Stimulated activated CD8-positive, alpha-beta memory T cell treated with anti-CD3 and anti-CD28 coated beads, Interleukin-4, amount 100 ng/mL, for 4 hours (primary cell): ENCODE results near the gene FUBP3.

ENCODE experiments used
- DNase-seq, 2 donors: peaks; one replicate each; pipeline ENCODE4 v3.0.0-alpha.2; 2020; ENCODE audit warnings: low read depth in 2 of 2, low spot score in 1 of 2

FUBP3 gene

DNA sequence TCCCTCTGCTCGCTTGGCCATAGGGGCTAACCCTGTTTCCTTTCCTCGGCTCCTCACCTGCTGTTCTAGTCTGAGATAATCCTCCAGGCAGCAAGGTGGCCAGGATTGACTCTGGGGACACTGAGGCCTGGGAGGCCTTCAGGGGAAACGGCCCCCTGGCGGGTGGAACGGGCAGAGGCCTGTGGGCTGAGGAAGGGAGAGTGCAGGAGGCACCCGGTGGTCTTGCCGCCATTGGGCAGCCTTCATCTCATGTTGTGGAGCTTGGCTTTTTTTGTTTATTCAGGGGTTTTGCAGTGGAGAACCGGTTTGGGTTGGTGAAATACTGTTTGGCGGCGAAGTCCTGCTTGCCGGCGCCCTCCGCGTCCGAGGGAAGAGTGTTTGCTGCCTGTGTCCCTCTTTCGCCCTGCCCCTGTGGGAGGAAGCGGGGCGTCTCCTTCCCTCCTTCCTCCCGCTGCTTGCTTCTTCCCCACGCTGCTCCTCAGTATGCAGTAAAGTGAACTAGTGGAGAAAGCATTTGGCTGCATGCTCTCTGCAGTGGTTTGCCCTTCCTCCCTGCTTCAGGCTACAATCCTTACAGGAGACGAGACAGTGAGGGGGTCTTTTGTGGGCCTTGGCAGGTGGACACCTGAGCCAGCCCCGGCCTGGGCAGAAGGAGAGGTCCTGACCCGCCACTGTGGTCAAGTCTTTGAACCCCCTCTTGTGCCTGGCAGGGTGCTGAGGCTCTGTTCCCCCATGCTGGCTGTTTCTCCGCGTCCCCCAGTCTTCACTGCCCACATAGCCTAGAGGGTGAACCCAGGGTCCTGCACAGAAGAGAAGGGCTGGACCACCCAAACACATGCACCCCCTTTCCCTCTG is 54.2 kb downstream of the FUBP3 start:
- DNase-seq, result no peak

DNA sequence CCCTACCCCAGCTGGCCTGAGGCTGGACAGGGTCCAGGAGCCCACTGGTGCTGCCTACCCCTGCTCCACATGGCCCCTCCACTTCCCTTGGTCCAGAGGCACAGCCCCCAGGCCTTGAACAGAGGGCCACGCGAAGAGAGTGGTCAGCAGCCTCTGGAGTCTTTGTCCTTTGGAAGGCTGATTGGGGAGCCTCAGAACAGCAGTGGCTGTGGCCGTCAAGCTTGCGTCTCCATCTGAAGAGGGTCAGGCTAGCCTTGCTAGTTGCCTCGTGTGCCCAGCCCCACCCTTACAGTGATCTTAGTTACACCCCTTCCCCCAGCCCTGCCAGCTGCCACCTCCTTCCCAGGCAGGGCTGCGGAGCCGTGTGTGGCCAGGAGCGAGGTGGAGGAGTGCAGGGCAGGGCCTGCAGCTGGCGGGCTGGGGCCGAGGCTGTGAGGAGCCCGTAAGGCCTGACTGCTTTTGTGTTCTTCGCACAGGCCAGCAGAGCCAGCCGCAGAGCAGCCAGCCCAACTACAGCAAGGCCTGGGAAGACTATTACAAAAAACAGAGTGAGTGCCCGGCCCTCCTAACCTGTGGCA is 54.9 kb downstream of the FUBP3 start:
- no peak for DNase-seq

DNA sequence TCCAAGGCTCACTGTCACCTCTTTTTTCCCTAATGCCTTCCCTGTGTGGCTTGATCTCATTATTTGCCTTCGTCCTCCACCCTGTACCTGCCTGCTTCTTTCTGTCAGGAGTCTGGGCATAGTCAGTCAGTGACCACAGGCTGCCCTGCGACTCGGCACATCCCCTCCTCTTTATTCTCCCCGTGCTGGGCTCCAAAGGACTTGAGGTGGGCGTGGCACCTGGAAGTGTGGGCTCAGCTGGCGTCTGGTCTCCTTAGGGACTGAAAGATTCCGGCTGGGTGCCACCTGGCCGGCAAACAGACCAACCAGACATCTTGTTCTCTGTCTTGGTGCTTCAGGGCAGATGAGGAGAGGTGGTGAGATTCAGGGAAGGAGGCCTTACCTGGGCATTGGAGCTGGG is 55.4 kb downstream of the FUBP3 start:
- no peak for DNase-seq

DNA sequence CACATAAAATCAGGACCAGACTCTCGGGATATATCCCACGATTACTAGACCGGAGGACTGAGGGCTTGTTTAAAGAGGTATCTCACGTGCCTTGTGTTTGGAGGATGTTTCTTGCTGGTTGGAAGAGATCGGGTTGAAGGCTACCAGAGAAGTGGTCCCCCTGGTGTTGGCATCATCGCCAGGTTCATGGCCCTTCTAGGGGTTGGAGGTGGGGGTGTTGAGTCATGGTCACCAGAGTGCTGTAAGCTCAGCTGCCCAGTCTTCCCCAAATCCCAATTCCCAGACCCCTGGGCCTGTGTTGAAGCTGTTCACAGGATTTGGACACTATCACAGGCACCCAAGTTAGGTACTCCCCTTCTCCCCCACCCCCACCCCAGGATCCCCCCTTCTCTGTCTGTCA is 55.9 kb downstream of the FUBP3 start:
- no peak for DNase-seq

DNA sequence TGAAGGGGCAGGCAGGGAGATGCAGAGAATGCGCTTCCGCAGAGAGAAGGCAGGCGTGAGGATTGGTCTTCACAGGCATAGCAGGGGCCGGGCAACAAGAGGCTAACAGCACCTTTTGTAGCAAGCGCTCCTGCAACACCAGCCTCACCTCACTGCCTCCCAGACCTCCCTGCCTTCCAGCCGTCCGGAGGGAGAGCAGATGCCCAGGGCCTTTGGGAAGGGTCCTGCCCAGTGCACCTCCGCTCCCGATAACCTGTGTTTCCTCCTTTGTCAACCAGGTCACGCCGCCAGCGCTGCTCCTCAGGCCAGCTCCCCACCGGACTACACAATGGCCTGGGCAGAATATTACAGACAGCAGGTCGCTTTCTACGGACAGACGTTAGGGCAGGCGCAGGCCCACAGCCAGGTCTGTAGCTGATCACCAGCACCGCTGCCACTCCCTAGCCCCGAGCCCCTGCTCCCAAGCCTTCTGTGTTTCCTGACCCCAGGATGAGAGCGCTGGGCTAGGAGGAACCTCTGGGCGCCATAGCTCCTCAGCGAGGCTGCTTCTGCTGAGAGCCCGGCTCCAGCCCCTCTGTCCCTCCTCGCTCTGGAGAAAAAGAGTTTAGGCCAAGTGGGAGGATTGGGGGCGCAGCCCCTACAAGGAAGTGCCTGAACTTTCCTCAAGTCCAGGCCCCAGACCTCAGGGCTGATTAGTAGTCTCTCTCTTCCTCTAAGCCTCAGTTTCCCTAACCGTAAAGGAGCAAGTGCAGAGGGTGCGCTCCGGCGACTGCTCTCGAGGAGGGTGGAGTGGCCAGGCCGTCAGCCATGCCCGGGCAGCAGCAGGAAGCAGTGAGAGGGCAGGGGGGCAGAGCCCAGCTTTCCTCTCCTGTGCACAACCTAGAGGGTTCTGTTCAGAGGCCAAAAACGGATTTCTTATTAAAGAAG is 56.6 kb downstream of the FUBP3 start:
- DNase-seq, result no peak

DNA sequence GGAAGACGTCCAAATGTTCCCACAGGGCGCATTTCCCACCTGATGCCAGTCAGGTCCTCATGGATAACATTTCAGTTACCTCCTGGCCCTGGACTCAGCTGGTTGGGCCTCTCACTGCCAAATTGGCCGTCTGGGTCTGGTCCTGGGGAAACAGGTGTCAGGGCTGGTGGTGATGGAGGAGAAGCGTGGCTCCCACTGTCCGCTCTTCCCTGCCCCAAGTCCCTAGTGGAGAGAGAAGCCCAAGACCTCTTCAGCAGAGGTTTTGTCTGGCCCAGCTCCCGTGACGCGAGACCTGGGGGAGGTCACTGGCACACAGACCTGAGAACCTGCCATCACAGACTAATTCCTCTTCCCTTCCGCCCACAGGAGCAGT is 57.3 kb downstream of the FUBP3 start:
- no peak for DNase-seq

DNA sequence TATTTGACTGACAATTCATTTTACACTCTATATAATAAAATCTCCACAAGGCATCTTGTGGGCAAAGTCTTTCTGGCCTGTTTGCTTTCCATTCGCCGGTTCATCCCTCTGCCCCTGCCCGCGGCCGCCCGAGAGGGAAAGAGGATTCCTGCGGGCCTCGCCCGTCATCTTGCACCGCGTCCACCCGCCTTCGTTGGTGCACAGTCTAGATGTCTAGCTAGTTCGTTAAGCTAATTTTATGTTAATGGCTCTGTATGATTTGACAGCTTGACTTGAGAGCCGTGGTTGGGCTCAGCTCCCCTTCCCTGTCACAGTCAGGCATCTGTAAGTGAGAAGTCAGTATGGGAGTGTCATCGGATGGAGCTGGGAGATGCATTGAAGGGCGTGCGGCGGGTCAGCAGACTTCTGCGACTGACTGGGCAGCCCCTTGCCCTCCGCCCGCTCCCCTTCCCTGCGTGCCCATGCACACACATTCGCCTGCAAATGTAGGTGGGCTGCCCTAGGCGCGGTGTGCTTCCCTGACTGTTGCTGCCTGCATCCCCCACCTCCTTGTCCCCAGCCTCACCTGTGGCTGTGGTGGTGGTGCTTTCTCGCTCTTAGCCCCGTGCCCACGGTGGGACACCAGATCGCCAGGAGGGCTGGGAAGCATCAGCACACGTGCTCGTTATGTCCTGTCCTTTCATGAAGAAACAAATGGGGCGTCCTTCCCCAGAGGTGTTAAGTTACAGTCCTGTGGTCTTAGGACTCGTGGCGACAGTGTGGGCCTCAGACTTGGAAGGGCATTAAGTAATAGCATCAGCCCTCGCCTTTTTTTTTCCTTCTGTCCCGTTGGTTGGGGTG is 59.1 kb downstream of the FUBP3 start:
- DNase-seq, result no peak

DNA sequence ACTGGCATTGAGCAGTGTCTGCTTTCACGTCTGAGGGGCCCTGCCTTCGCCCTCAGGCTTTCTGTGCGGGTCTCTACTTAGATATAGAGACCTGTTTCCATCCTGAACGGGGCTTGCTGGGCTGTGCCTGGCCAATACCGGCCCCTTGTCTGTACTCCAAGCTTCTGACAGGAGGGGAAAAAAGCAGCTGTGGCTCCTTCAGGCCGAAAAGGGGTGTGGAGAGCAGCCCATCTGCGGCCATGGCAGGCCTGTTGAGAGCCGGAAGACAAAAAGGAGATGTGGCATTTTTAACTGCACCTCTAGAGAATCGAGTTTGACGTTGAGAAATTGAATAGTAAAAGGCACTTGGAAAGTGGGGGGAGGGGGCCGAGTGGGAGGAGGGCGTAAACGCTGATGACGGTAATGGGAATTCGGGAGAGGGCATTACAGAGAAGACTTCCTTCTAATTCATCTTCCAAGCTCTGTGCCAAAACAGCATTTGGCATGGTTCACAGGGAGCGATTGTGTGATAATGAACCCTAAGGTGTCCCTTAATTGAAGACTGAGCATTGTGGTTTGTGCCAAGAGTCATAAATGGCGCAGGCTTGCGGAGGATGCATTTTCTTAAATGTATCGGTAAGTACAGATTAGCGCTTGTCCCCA is 59.9 kb downstream of the FUBP3 start:
- DNase-seq, result no peak

DNA sequence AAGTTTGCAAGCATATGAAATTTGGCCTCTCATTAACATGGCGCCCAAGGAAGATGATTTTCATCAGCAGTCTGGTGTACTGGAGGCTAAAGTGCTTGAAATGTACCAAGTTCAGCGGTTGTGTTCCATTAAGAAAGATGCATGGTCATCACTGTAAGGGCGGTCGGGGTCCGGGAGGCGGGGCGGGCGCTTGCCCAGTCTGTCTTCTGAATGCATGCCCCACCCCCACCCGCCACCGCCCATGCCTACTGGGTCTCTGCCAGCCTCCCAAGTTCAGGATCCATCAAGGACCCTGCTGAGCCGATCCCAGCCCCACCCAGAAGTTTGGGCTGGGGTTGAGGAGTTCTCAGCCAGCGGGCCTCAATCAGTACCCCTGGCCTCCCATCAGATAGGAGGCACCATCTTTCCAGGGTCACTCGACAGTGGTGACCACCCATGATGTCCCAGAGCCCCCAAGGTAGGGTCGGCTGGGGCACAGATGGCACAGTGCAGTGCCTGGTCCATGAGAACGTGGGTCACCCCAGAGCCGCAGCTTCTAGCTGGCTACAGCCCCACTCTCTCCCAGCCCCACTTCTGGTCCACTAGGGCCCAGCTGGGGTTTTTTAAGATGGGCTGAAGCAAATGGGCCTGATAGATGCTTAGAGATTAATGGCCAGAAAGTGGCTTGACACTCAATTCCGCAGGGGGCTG is 60.6 kb downstream of the FUBP3 start:
- no peak for DNase-seq

DNA sequence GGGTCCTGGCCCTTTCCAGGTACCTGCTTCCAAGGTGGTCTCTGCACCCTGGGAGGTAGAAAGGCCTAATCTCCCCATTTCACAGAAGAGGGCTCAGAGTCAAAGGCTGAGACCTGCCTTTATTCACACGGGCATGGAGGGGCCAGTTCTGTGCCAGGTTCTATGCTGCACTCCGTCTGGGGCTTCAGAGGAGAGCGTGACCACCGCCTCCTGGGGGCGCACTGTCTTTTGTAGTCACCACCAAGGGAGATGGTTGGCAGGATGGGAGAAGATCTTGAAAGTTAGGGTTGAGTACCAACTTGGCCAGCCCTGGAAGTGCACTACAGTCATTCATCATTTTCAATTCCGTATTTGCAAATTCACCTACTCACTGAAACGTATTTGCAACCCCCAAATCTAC is 61.3 kb downstream of the FUBP3 start:
- no peak for DNase-seq

DNA sequence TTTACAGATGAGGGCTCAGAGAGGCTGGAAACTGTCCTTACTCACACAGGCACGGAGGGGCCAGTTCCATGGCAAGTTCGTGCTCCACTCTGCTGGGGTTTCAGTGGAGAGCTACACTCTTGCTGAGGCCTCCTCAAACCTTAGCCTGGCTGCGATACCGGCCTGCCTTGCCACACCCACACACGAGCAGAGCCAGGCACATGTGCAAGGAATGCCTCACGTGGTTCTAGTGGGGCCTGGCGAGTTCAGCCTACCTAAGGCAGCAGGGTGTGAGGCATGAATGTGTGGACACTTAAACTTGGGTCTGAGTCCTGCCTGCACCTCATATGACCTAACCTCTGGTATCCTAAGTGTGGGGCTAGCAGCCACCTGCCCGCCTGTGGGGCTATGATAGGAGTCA is 63.5 kb downstream of the FUBP3 start:
- no peak for DNase-seq

DNA sequence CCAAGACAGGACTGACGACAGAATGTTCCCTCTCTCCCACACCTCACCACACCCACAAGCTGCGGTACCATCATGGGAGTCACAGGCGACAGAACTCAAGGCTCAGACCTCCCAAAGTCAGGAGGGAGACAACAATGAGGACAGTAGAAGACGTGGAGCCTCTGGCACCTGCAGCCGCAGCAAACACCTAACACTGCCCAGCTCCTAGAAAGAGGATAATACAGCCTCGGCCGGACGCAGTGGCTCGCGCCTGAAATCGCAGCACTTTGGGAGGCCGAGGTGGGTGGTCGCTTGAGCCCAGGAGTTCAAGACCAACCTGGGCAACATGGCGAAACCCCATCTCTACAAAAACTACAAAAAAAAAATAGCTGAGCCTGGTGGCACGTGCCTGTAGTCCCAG is 71.8 kb downstream of the FUBP3 start:
- no peak for DNase-seq

DNA sequence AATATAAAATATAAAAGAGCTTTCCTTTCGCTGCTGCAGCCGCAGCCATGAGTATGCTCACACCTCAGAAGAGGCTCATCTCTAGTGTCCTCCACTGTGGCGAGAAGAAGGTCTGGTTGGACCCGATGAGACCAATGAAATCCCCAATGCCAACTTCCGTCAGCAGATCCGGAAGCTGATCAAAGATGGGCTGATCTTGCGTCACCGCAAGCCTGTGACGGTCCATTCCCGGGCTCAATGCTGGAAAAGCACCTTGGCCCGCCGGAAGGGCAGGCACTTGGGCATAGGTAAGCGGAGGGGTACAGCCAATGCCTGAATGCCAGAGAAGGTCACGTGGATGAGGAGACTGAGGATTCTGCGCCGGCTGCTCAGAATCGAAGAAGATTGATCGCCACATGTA is 72.4 kb downstream of the FUBP3 start:
- DNase-seq, result no peak

DNA sequence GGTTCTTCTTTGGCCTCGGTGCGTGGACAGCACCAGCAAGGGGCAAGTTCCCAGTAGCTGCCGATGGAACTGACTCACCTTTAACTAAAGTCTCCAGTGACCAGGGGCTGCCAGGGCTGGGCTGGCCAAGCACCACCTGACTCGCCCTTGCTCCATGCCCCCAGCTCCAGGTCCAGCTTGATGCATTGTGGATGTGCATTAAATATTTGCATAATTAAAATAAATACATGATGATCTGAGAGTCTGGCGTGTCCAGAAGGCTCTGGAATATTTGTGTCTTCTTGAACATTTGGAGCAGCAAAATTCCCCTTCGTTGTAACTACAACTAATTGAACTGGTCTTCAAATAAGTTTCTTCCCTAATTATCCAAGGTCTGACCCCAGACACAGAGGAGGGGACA is 75.5 kb downstream of the FUBP3 start:
- no peak for DNase-seq

DNA sequence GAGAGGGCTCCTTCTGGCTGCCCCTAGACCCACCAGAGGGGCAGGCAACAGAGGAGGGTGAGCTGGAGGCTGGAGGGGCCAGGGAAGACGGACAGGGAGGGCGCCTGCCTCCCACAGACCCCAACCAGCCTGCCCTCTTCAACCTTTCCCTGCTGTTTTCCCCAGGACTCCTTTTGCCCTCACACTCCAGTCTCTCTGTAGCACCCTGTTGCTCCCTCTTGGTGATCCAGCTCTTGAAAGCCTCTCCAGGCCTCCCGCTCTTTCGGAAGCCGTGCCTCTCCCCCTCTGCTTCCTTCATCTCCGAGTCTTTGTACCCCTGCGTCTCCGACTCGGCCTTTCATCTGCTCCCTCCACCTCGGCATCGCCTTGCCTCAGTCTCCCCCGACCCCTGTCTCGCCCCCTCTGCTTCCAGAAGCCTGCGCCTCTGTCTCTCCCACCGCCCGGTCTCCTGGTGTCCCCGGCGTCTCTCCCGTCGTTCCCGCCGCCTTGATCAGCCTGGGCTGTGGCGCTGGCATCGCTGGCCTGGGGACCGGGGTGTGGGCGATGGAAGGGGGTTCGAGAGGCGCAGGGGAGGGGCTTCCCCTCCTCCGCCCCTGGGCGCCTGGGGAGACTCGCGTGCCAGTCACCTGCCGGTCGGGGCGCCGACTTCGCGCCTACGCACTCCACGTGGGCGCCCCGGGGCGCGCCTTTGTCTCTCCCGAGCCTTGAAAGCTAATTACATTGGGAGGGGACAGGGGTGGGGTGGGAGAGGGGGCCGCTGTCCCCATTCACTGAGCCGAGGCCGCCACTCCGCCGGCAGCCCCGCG is 79.7 kb downstream of the FUBP3 start:
- DNase-seq, result no peak

DNA sequence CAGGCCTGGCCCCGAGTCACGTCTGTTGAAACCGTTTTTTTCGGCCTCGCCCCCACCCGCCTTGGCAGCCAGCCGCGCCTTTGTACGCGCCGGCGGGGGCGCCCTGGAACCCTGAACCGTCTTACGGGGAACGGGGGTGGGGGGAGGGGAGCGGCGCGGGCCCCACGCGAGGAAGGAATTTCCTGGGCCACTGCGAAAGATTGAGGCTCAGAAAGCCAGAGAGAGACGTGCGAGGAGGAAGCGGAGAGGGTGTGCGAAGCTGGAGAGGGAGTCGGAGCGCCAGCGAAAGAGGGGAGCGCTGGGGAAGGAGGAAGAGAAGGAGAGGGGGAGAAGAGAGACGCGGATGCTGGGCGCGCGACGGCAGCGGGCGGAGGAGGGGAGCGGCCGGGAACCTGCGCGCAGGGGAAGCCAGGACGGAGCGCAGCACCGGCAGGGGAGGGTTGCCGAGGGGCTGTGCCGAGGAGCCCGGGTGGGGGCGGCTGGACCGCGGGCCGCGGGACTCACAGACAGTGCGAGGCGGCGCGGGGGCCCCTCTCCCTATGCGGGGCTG is 80.4 kb downstream of the FUBP3 start:
- no peak for DNase-seq

DNA sequence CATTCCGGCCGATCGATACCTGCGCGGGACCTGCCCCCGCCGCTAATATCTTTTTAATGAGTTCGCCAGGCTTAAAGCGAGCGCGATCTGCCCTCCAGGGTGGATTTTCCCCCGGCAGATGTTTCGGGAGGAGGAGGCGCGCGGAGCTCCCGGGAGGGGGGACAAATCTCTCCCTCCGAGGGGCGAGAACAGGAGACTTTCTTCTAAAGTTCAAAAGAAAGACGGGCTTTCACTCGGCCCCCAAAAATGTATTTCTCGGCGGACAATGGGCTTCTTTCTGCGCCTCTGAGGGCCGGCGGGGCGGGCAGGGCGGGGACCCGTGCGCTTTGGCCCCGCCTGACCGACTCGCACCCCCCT is 80.9 kb downstream of the FUBP3 start:
- DNase-seq, result no peak

DNA sequence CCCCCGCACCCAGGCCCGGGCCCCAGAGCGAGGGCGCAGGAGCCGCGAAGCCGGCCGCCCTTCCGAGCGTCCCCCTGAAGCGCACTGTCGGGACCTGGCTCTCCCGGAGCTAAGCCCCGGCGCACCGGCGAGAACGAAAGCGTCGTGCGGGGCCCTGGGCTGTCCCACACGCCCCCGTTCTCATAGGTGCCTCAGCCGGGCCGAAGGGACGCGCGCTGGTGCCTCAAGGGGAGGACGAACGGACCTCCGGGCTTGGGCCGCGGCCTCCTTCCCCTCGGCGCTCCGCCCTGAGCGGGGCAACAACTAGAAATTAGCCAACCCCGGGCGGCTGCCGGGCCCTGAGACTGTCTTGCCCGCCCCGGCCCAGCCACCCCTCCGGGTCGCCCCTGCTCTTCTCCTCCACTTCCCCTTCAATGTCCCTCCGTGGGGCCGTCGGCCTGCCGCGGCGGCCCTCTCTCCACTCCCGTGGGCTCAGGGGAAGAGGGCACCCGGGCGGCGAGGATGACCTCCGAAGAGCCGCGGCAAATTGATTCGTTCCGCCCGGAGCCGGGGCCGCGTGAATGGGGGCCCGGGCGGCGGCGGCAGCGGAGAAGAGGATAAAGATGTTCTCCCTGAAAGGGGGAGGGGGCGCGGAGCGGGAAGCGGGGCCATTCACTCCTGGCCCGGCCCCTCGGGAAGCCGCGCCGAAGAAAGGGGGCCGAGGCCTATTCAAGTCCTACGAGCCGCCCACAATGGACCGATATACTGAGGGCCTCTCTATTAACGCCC is 81.5 kb downstream of the FUBP3 start:
- DNase-seq, result no peak
